GM18909 (cell line): ENCODE measurements around the gene NEUROG1.
"Not testable (repeated sequence)": the region's sequence is repeated elsewhere in the genome, so short reads cannot be mapped to it uniquely, and the experiment has no call there.

Experiments used
- ATAC-seq: cut with Tn5 transposase; IDR thresholded peaks from one replicate; pipeline ENCODE4 v1.9.1; 2021; ENCODE audit warnings: mild to moderate bottlenecking; ENCODE audit not compliant: unreplicated experiment, poor library complexity

Gene NEUROG1

DNA sequence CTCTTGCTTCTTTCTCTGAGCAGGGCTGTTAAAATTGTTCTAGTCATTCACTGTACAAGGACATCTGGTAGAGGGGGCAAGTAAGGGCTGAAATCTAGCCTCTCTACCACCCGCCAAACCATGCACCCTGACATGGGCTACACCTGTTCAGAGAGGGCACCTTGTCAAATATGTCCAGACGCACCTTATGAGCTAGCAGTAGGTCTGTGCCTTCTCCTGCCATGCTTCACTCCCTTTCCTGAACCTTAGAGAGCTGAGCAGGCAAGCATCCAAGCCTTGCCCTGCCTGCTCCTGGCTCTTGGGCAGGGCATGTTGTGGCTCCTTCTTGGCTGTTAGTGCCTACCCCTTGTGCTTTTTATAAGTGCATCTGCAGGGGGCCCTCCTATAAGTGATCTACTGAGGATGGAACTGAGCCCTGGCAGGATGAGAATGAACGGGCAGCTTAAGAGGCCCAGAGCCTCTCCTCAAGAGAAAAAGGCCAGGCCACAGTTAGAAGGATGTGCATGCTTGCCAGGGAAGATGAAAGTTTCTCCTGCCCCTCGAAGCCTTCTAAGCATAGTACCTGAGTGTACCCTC, 3.8 kb upstream of the NEUROG1 start:
- no peak for ATAC-seq

DNA sequence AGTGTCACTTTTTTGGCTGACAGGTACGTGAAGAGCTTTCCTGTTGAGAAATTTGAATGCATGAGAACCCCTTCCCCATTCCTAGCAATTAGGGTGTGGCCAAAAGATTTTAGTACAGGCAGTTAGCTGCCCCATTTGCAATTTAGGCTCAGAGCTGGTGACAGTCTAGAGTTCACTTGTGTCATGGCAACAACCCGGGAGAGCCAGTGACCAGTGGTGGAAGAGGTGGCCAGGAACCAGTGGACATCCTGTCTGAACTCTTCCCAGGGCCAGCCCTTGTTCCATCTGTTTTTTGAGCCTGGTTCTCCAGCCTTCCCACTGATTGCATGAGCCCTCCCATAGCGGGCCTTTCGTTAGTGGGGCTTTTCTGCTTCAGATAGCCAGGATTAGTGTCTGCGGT, 2.5 kb upstream of the NEUROG1 start:
- ATAC-seq, result no peak

DNA sequence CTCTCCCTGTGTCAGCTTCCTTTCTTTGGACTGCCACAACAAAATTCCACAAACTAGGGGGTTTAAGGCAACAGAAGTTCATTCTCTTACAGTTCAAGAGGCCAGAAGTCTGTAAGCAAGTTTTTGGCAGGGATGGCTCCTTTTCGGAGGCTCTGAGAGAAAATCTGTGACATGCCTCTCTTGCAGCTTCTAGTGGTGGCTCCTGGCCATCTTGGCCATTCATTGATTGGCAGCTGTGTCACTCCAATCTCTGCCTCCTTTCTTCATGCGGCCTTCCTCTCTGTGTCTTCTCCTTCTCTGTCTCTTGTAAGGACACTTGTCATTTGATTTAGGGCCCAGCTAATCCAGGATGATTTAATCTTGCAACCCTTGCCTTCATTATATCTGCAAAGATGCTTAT, 2.0 kb upstream of the NEUROG1 start:
- no peak for ATAC-seq

DNA sequence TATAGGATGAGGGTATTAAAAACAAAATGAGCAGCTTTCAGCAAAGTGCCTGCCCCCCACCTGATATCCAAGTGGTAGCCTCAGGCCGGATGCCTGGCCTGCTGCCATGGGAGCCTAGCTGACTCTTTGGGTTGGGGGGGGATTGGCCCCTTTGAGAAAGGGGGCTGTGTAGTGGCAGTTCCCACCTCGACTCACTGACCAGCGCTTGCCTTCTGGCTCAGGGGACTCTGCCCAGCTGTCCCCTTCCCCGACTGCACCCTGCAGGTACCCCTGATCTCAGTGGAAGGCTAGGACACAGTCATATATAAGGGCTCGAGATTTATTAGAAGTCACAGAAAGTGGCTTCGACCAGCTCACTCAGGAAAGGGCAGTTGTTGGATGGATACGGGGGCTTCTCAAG, 1.5 kb upstream of the NEUROG1 start:
- no peak for ATAC-seq

DNA sequence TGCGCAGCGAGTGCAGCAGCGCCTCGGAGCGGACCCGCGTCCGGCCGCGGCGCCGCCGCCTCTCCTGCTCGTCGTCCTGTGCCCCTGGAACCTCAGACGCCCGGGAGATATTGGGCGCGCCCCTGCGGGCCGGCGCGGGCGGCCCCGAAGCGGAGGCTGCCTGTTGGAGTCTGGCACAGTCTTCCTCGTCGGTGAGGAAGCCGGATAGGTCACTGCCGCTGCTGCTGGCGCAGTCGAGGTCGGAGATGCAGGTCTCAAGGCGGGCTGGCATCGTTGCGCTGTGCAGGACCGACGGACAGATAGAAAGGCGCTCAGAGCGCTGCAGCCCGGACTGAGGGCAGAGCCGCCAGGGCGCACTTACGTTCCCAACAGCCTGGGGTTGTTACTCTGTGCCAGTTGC, 344 bp downstream of the NEUROG1 start:
- no peak for ATAC-seq

DNA sequence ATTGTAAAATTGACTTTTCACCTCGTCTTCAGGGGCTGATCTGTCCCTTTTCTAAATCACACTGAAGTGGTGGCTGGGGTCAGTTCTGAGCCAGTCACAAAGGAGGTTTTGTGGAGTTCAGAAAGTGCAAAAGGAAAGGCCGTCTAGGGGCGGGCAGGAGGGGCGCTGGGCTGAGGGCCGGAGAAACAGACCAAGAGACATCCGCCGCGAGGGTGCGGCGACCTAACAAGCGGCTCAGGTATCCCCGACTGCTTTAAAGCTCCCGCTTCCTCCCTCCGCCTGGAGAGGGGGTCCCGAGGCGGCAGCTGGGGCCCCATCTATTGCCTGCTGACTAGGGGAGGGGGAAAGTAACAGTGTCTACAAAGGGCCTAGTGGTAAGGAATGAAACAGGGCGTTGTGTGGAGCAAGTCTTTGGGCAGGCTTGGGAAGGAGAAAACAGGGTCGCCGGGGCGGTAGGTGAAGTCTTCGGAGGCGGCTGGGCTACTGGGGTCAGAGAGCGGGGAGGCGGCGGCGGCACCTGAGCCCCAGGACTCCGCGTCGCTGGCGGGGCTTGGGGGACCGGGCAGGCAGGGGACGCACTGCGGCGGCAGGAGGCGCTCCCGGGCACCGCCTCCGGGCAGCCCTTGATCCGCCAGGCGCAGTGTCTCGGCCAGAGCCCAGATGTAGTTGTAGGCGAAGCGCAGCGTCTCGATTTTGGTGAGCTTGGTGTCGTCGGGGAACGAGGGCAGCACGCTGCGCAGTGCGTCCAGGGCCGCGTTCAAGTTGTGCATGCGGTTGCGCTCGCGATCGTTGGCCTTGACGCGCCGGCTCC, 950 bp downstream of the NEUROG1 start:
- no peak for ATAC-seq

DNA sequence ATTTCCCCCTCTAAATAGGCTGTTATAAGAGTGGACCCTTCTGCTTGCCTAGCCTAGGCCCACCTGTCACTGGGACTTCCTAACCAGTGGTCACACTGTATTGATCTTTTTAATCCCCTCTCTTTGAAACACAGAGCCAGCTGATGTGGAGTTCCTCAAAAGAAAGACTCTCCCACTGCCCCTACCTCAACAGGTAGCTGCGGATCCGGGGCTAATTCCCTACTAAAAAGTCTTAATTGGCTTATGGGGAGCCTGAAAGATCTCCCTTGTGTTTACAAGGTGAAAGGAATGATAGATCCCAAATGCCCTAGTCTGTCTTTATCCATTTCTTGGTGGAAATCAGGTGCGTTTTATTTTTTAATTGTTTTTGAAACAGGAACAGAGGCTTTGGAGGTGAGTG, 2.0 kb downstream of the NEUROG1 start:
- ATAC-seq, result no peak

DNA sequence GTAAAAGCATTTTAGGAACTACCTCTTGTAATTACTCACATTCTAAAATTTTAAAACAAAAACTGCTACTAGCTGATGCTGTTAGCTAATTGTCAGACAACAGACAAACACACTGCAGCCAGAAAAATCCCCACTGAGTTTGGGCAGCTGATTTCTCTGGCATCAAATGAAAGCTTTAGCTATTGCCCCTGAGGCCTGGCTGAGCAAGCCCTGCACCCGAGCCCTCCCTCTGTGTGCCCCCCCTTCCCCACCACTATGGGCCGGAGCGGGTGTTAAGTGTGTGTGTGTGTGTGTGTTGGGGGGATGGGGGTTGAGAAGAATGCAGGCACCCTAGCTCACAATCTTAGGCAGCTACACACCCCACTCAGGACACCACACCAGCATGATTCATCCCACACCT, 2.4 kb downstream of the NEUROG1 start:
- no peak for ATAC-seq

DNA sequence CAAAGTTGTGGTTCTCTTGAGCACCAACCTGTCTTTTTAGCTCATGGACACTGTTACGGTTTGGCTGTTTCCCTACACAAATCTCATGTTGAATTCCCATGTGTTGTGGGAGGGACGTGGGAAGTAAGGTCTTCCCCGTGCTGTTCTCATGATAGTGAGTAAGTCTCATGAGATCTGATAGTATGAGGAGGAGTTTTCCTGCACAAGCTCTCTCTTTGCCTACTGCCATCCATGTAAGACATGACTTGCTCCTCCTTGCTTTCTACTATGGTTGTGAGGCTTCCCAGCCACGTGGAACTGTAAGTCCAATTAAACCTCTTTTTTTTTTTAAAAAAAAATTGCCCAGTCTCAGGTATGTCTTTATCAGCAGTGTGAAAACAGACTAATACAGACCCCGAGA, 6.2 kb downstream of the NEUROG1 start:
- ATAC-seq, result not testable (repeated sequence)

DNA sequence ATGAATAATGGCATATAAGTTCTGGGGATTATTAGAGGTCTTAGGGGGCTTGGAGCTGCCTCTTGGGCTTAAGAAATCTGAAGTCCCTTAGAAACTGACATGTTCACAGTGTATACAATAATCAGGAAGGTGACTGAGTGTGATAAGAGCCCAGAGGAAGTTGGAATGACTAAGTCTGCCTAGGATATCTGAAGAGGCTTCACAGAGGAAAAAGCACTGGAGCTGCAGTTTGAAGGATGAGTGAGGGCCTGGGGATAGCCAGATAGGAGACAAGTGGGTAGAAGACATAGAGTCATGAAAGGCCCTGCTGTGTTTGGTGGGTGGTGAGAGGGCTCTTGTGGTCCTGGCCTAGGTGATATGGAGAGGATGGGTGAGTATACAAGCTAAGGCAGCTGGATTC, 8.8 kb downstream of the NEUROG1 start:
- ATAC-seq, result no peak

DNA sequence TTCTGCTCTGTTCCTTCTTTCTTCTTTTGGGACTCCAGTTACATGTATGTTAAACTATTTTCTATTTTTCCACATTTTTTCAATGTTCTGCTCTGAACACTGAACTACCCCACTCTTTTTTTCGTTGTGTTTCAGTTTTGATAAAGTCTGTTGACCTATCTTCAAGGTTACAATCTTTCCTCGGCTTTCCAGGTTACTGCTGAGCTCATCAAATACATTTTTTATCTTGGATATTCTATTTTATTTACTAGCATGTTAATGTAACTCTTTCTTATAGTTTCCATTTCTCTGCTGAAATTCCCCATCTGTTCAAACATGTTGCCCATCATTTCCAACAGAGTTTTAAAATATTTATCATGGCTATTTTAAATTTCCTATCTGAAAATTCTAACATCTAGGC, 13.8 kb downstream of the NEUROG1 start:
- no peak for ATAC-seq

DNA sequence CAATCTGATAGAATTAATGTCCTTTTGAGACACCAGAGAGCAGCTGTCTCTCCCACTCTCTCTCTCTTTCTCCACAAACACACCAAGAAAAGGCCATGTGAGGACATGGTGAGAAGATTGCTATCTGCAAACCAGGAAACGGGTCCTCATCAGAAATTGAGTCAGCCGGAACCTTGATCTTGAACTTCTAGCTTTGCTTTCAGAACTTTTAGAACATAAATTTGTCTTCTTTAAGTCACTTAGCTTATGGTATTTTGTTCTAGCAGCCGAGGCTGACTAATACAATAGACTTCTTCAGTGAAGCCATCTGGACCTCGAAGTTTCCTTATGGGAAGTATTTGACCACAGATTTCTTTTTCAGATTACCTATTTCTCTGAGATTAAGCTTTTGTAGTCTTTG, 18.1 kb downstream of the NEUROG1 start:
- ATAC-seq, result no peak

DNA sequence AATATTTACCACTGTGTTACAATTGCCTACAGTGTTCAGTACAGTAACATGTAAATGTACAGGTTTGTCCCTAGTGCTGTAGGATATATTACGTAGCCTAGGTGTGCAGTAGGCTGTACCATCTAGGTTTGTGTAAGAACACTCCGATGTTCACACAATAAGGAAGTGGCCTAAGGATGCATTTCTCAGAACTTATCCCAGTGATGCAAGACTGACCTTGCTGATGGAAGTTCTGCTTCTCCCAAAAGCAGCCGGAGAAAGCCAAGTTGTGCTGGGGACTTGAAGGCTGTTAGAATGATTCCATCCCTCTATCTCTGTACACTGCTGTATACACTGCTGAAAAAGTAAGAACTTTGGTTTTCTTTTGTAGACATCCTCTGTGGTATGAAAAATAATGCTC, 21.6 kb downstream of the NEUROG1 start:
- ATAC-seq, result no peak

DNA sequence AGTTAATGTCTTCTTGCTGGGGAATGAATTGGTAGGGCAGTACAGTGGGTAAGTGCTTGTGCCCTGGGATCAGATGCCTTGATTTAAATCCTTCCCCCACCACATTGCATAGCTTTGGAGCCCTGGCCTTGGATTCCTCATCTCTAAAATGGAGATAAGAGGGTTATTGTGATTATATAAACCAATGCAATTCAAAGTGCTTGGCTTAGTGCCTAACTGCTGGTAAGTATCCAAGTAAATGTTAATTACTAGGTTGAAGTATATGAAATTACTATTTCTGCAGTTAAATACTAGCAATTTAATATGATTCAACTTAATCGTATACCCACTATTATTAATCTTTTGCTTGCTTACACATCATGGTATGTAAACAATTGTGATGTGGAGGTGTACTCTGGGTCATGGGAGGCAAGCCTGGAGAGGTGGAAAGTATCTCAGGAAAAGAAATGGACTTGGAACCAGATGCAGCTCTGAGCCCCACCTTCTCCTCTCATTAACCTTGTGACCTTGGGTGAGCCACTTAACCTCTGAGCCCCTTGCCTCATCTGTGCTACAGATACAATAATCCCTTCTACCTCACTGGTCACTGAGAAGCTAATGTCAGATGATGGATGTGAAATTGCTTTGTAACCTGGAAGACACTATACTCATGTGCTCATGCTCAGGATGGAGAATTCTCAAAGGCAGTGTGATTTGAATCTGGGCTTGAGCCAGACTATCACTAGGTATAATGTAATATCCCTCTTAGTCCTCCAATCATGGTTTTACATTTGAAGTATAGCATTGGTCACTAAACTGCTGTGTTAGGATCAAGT, 23.8 kb downstream of the NEUROG1 start:
- ATAC-seq, result no peak

DNA sequence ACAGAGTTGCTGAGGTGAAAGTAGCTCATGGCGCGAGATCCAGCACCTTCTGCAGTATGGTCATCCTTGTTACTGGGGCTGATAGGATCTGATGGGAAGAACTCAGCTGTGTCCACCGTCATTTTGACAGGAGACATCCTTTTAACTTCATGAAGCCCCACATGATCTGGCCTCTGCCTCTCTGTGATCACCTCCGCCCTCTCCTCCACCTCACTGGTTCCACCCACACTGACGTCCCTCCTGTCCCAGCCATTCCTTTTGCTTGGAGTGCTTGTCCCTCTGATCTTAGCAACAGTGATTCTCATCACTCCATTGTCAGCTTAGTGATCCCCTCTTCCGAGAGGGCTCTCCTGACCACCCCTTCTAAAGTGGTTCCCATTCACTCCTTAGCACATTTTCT, 25.8 kb downstream of the NEUROG1 start:
- no peak for ATAC-seq

DNA sequence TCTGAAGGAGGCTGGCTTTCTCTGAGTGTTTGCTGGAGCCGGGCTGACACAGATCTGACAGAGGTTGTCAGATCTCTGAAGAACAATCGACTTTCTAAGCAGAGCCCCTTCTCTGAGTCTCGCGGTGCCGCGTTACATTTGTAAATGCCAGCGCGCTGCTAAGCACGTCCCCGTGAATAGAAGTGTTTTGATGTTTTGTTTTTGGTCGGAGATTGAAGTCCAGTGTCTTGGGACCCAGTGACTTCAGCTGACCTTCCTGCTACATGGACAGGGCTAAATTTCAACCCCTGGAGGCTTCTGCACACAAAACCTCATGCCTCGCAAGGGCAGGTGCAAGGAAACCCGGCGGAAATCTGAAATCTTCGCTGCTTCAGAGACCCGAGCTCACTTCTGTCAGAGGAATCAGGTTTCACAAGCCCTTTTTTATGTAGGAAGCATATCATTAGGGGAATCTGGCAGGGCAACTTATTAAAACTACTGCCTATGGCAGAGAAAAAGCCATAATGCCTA, 27.2 kb downstream of the NEUROG1 start:
- no peak for ATAC-seq

DNA sequence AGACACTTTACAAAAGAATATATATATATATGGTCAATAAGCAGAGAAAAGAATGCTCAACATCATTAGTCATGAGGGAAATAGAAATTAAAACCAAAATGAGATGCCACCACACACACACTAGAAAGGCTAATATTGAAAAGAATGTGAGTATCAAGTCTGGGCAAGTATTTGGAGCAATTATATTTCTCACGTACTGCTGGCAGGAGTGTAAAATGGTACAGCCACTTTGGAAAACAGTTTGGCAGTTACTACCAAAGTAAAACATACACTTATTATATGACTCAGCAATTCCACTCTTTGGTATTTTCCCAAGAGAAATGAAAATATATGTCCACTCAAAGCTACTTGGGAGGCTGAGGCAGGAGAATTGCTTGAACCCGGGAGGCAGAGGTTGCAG, 29.8 kb downstream of the NEUROG1 start:
- ATAC-seq, result no peak

DNA sequence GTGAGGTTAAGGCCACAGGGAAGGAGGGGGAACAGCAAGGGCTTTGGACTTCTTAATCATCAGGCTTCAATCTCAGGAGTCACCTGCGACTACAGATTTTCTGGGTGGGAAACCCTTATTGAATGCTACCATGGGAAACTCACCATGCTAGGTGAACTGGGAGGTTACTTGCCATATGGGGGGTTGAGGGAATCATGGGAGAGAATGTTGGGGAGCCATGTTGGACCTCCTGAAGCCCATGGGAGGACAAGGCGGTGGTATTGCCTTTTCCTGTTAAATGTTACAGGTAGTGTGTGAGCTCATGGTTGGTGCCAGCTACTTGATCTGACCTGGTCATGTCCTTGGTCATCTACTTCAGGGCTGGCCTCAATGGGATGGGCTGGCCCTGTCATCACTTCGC, 31.4 kb downstream of the NEUROG1 start:
- no peak for ATAC-seq

DNA sequence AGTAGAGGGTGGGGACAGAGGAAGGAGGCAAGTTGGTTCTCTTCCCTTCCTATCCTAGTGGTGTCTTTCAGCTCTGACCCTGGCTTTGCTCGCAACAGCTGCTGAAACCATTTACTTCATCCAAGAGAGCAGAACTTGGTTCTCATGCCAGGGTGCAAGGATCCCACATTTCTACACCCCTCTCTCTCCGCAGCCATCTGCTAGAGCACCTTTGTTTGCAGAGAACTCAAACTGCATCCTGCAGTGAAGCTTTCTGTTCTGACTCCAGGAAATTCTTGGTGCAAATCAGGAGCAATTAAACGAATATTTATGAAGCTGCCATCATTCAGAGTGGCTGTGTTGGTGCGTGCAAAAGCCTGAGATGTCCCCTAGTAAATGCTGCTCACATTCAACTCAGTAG, 31.9 kb downstream of the NEUROG1 start:
- no peak for ATAC-seq

DNA sequence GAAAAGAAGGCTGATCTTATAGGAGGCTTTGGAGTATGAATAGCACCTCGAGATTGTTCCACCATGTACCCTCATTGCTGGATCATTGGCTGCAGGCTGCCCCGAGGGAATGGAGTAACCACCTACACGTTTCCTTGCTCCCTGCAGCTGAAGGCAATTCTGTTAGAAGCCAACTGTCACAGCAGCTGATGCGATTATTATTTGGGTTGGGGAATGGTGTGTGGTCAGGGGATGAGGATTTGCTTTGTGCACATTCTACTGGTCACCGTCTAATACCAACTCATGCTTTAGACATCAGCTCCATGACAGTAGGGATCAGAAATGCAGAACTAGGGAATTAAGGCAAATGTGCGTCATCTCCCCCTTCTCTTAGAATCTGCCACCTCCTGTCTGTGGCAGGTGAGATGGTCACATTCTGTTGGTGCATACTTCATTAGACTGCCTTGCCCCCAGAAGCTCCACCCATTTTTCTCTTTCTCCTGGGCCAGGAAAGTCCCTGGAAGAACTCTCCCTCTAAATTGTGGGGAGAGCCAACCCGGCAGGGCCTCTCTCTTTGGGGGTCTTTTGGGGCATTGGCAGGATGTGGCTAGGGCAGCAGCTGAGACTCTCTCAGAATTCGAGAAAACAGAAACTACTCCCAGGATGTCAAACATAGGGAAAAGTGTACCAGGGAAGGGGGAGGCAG, 32.8 kb downstream of the NEUROG1 start:
- no peak for ATAC-seq

DNA sequence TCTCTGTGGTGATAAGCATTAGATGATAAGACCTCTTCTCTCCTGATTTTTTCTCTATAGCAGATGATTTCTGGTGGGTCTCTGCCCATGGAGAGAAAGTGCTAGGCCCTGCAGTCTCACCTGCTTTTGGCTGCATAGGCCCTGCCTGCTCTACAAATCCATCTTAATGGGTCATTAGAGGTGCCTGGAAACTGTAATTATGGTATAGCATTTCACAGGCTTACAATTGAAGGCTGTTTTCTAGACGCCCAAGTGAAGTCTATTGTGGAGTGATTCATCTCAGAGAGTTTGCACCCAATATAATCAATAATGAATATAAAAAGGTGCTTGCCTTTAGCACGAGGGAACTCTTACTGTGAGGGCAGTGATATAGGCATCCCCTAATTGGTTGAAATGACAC, 33.8 kb downstream of the NEUROG1 start:
- no peak for ATAC-seq
